ENCODE measurements around the gene SLC22A12.

The SLC22A12 gene

GRCh38 chr11:64614917-64615316, 23.9 kb downstream of the SLC22A12 start:
- in situ Hi-C loops (cut with HindIII; ENCODE audit: low pct_ligation_motif_present, low pct_unique_long_range_greater_than_20kb, low sequenced_read_pairs): no loop called here
- DNase-seq: no peak

GRCh38 chr11:64616817-64617216, 25.8 kb downstream of the SLC22A12 start:
- in situ Hi-C loops (cut with HindIII; ENCODE audit: low pct_ligation_motif_present, low pct_unique_long_range_greater_than_20kb, low sequenced_read_pairs): no loop called here
- no peak for DNase-seq

- DNase-seq: no peak
- in situ Hi-C loops (cut with HindIII; ENCODE audit: low pct_ligation_motif_present, low pct_unique_long_range_greater_than_20kb, low sequenced_read_pairs): no loop called here
These were observed 28.2 kb downstream of the SLC22A12 start for GRCh38 chr11:64619196-64619595.

GRCh38 chr11:64619811-64620380, 28.9 kb downstream of the SLC22A12 start:
- in situ Hi-C loops (cut with HindIII; ENCODE audit: low pct_ligation_motif_present, low pct_unique_long_range_greater_than_20kb, low sequenced_read_pairs): no loop called here
- DNase-seq: no peak

GRCh38 chr11:64620381-64620971, 29.5 kb downstream of the SLC22A12 start:
- in situ Hi-C loops (cut with HindIII; ENCODE audit: low pct_ligation_motif_present, low pct_unique_long_range_greater_than_20kb, low sequenced_read_pairs): no loop called here
- no peak for DNase-seq

GRCh38 chr11:64621283-64622019, 30.4 kb downstream of the SLC22A12 start:
- in situ Hi-C loops (cut with HindIII; ENCODE audit: low pct_ligation_motif_present, low pct_unique_long_range_greater_than_20kb, low sequenced_read_pairs): no loop called here
- no peak for DNase-seq

- in situ Hi-C loops (cut with HindIII; ENCODE audit: low pct_ligation_motif_present, low pct_unique_long_range_greater_than_20kb, low sequenced_read_pairs): no loop called here
- DNase-seq: no peak
These were observed 31.7 kb downstream of the SLC22A12 start for GRCh38 chr11:64622681-64623080.

- in situ Hi-C loops (cut with HindIII; ENCODE audit: low pct_ligation_motif_present, low pct_unique_long_range_greater_than_20kb, low sequenced_read_pairs): no loop called here
- no peak for DNase-seq
These were observed 34.0 kb downstream of the SLC22A12 start for GRCh38 chr11:64624883-64625481.

- DNase-seq: no peak
- in situ Hi-C loops (cut with HindIII; ENCODE audit: low pct_ligation_motif_present, low pct_unique_long_range_greater_than_20kb, low sequenced_read_pairs): no loop called here
These were observed 35.6 kb downstream of the SLC22A12 start for GRCh38 chr11:64626637-64627036.

- no peak for DNase-seq
- in situ Hi-C loops (cut with HindIII; ENCODE audit: low pct_ligation_motif_present, low pct_unique_long_range_greater_than_20kb, low sequenced_read_pairs): no loop called here
These were observed 36.4 kb downstream of the SLC22A12 start for GRCh38 chr11:64627371-64627770.

- in situ Hi-C loops (cut with HindIII; ENCODE audit: low pct_ligation_motif_present, low pct_unique_long_range_greater_than_20kb, low sequenced_read_pairs): no loop called here
- DNase-seq: no peak
These were observed 37.6 kb downstream of the SLC22A12 start for GRCh38 chr11:64628596-64628995.

- in situ Hi-C loops (cut with HindIII; ENCODE audit: low pct_ligation_motif_present, low pct_unique_long_range_greater_than_20kb, low sequenced_read_pairs): no loop called here
- no peak for DNase-seq
These were observed 38.1 kb downstream of the SLC22A12 start for GRCh38 chr11:64629103-64629502.

- no peak for DNase-seq
- in situ Hi-C loops (cut with HindIII; ENCODE audit: low pct_ligation_motif_present, low pct_unique_long_range_greater_than_20kb, low sequenced_read_pairs): no loop called here
These were observed 39.0 kb downstream of the SLC22A12 start for GRCh38 chr11:64629796-64630562.

GRCh38 chr11:64631675-64632074, 40.7 kb downstream of the SLC22A12 start:
- in situ Hi-C loops (cut with HindIII; ENCODE audit: low pct_ligation_motif_present, low pct_unique_long_range_greater_than_20kb, low sequenced_read_pairs): no loop called here
- DNase-seq: no peak

- no peak for DNase-seq
- in situ Hi-C loops (cut with HindIII; ENCODE audit: low pct_ligation_motif_present, low pct_unique_long_range_greater_than_20kb, low sequenced_read_pairs): no loop called here
These were observed 41.2 kb downstream of the SLC22A12 start for GRCh38 chr11:64632237-64632636.

- in situ Hi-C loops (cut with HindIII; ENCODE audit: low pct_ligation_motif_present, low pct_unique_long_range_greater_than_20kb, low sequenced_read_pairs): no loop called here
These were observed 41.6 kb downstream of the SLC22A12 start for GRCh38 chr11:64632654-64633053.

GRCh38 chr11:64633555-64634159, 42.6 kb downstream of the SLC22A12 start:
- in situ Hi-C loops (cut with HindIII; ENCODE audit: low pct_ligation_motif_present, low pct_unique_long_range_greater_than_20kb, low sequenced_read_pairs): no loop called here
- DNase-seq: no peak

More at GRCh38 chr11:64632654-64633053, 41.6 kb downstream of the SLC22A12 start:
- no peak for DNase-seq

GRCh38 chr11:64637334-64638017, 46.5 kb downstream of the SLC22A12 start:
- in situ Hi-C loops (cut with HindIII; ENCODE audit: low pct_ligation_motif_present, low pct_unique_long_range_greater_than_20kb, low sequenced_read_pairs): no loop called here

More at GRCh38 chr11:64637334-64638017, 46.5 kb downstream of the SLC22A12 start:
- no peak for DNase-seq

All from ACHN (cell line).